ENCODE measurements around the gene MINK1.

DNA sequence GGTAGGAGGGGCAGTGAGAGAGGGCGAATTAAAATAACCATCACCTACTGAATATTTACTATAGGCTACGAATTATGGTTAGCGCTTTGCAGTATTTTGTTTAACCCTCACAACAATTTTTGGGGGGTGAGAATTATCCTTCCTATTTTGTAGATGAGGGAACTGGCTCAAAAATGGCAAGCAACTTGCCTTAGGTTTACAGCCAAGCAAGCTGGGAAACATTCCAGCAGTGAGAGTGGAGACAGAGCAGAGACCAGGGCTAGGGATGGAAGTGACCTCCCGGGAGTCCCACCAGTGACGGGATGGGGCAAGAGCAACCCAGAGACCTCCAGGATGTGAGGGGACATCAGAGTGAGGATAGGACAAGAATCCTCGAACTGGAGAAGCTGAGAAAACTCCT lies 46.6 kb upstream of the MINK1 start:
- no peak for TF ChIP-seq POLR2A (IDR thresholded peaks at IDR 0.05; ENCODE audit: low read length)
- no peak for TF ChIP-seq GATA1 (IDR thresholded peaks at IDR 0.05; ENCODE audit: low read depth, low read length)

All from erythroblast (primary cell).